ENCODE measurements around the gene PPA1. TPM values are rescaled to one million over a fixed set of nuclear protein-coding genes. Genes with fewer than 3 reads are reported as not detected.
A peak's percentile ranks its signal among the peaks of the same experiment; 100 is the strongest.

Gene PPA1
- total RNA-seq, 2 experiments from 2014 or later = 69.0 to 69.3 TPM

DNA sequence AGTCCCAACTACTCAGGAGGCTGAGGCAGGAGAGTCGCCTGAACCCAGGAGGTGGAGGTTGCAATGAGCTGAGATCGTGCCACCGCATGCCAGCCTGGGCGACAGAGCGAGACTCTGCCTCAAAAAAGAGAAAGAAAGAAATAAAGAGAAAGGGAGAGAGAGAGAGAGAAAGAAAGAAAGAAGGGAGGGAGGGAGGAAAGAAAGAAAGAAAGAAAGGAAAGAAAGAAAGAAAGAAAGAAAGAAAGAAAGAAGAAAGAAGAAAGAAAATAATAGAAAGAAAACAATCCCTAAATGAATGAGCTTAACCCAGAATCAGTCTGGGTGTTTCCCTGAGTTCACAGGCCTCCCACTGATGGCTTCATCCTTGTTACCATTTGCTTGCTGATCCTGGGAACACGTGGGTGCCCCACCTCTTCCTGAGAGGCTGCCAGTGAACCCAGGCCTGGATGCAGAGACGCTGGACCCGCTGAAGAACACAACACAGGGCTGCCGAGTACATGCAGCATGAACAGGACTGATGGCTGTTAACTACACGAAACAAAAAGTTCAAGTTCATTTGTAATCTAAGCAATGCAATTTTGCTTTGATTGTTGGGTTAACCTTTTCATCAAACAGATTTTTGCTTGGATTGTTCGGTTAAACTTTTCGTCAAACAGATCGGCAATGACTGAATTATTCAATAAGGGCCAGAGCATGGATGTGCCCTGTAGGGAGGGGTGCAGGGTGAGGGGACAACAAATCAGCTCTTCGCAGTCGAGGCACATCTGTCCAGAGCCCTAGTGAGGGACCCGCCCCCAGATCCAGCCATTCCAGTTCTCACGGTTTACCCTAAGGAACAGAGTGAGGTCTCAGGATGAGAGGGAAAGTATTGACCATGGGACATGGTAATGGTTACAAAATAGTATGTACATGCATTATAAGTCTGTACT lies 39.0 kb upstream of the PPA1 start:
- peak overlapping the region; percentile 5 for H3K4me3 ChIP-seq (ENCODE audit: low read length)
- Mint-ChIP-seq H3K9me3 (no peaks in the 10 kb centered on the region), H3K36me3 (ENCODE audit: low read depth) (no peaks in the 10 kb centered on the region), H3K27ac (no peak overlapping the region), H3K4me3 (no peak overlapping the region), H3K27me3 (no peaks in the 10 kb centered on the region), H3K4me1 (ENCODE audit: low read depth) (peaks cover 10% of the 10 kb centered on the region)
- no peaks in the 10 kb centered on the region for H3K27me3 ChIP-seq (ENCODE audit: control insufficient read depth in 1 of 2, insufficient read depth in 2 of 2, low read length in 2 of 2)
- no peak for DNase-seq
- H3K9me3 ChIP-seq (ENCODE audit: control insufficient read depth in 1 of 2, insufficient read depth in 1 of 2, low read length in 2 of 2) = peaks cover 0 to 3% of the 10 kb centered on the region in 2 experiments
- TF ChIP-seq, protein P1, sequence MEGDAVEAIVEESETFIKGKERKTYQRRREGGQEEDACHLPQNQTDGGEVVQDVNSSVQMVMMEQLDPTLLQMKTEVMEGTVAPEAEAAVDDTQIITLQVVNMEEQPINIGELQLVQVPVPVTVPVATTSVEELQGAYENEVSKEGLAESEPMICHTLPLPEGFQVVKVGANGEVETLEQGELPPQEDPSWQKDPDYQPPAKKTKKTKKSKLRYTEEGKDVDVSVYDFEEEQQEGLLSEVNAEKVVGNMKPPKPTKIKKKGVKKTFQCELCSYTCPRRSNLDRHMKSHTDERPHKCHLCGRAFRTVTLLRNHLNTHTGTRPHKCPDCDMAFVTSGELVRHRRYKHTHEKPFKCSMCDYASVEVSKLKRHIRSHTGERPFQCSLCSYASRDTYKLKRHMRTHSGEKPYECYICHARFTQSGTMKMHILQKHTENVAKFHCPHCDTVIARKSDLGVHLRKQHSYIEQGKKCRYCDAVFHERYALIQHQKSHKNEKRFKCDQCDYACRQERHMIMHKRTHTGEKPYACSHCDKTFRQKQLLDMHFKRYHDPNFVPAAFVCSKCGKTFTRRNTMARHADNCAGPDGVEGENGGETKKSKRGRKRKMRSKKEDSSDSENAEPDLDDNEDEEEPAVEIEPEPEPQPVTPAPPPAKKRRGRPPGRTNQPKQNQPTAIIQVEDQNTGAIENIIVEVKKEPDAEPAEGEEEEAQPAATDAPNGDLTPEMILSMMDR (IDR thresholded peaks at IDR 0.05) = no peak
- POLR2A ChIA-PET = interaction anchor here (1.6 kb wide), 1 partner anchor 50 kb away, joined by 4 read pairs; no protein-coding TSS in a partner anchor
- ATAC-seq (ENCODE audit: poor library complexity) = peak; percentile 22
- no peaks in the 10 kb centered on the region for H3K36me3 ChIP-seq (ENCODE audit: insufficient read depth, low read length)
- no peak overlapping the region for H3K27ac ChIP-seq (ENCODE audit: low read depth in 1 of 2, low read length in 2 of 2)
- peaks cover 8% of the 10 kb centered on the region for H3K4me1 ChIP-seq (ENCODE audit: insufficient read depth, low read length)
- CTCF ChIA-PET = interaction anchor here (0.6 to 1.4 kb wide), 12 partner anchors 8 to 1870 kb away, joined by 3 to 6 read pairs (median 4); partner anchors contain the start of gene PPA1
- intact Hi-C loops (cut with DNase I, micrococcal nuclease) = loop anchor here in 1 of 2 experiments (5.0 kb wide), 1 partner anchor 90 kb away; no protein-coding TSS in a partner anchor

DNA sequence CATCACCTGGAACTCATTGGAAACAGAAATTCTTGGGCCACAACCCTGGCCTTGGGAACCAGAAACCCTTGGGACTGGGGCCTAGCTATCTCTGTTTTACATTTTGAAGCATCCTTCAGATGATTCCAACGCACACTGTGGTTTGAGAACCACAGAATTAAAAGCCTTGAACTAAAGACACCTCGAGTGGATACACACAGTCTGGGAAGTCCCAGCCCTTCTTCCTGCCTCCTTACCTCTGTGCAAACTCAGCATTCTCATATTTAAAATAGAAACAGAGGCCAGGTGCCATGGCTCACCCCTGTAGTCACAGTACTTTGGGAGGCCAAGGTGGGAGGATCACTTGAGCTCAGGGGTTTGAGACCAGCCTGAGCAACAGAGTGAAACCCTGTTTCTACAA lies 37.7 kb upstream of the PPA1 start:
- peaks cover 0 to 3% of the 10 kb centered on the region in 2 experiments for H3K9me3 ChIP-seq (ENCODE audit: control insufficient read depth in 1 of 2, insufficient read depth in 1 of 2, low read length in 2 of 2)
- H3K4me3 ChIP-seq (ENCODE audit: low read length) = no peak overlapping the region
- CTCF ChIA-PET = no interaction called here
- H3K27ac ChIP-seq (ENCODE audit: low read depth in 1 of 2, low read length in 2 of 2) = no peak overlapping the region
- H3K36me3 Mint-ChIP-seq (ENCODE audit: low read depth) = no peaks in the 10 kb centered on the region
- intact Hi-C loops (cut with DNase I, micrococcal nuclease) = loop anchor here in 1 of 2 experiments (5.0 kb wide), 1 partner anchor 91 kb away; no protein-coding TSS in a partner anchor
- ATAC-seq (ENCODE audit: poor library complexity) (no peak), DNase-seq (no peak)
- no peaks in the 10 kb centered on the region for H3K27me3 Mint-ChIP-seq
- H3K9me3 Mint-ChIP-seq = no peaks in the 10 kb centered on the region
- TF ChIP-seq, protein P1 (IDR thresholded peaks at IDR 0.05) = no peak
- peaks cover 8% of the 10 kb centered on the region for H3K4me1 ChIP-seq (ENCODE audit: insufficient read depth, low read length)
- POLR2A ChIA-PET = interaction anchor here (1.0 kb wide), 1 partner anchor 331 kb away, joined by 3 read pairs; no protein-coding TSS in a partner anchor
- no peak overlapping the region for H3K4me3 Mint-ChIP-seq
- no peaks in the 10 kb centered on the region for H3K27me3 ChIP-seq (ENCODE audit: control insufficient read depth in 1 of 2, insufficient read depth in 2 of 2, low read length in 2 of 2)
- H3K4me1 Mint-ChIP-seq (ENCODE audit: low read depth) = peaks cover 10% of the 10 kb centered on the region
- no peaks in the 10 kb centered on the region for H3K36me3 ChIP-seq (ENCODE audit: insufficient read depth, low read length)
- no peak overlapping the region for H3K27ac Mint-ChIP-seq

DNA sequence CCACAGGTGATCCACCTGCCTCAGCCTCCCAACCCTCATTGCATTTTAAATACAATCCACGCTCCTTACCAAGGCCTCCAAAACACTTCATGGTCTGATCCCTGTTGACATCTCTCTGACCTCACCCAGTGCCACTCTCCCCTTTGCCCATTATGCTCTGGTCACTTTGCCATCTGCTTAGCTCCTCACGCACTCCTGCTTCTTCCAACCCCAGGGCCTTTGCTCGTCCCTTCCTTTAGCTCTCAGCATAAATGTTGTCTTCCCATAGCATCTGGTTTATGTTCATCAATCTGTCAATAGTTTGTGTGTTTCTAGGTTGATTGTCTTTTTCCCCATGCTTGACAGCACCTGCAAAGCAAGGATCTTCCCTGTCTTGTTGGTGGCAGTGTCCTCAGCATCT lies 36.5 kb upstream of the PPA1 start:
- no peak for DNase-seq
- Histone ChIP-seq H3K36me3 (ENCODE audit: insufficient read depth, low read length) (no peaks in the 10 kb centered on the region), H3K9me3 (ENCODE audit: control insufficient read depth in 1 of 2, insufficient read depth in 1 of 2, low read length in 2 of 2) (peaks cover 0 to 3% of the 10 kb centered on the region in 2 experiments), H3K4me3 (ENCODE audit: low read length) (no peak overlapping the region), H3K27me3 (ENCODE audit: control insufficient read depth in 1 of 2, insufficient read depth in 2 of 2, low read length in 2 of 2) (no peaks in the 10 kb centered on the region), H3K4me1 (ENCODE audit: insufficient read depth, low read length) (peaks cover 8% of the 10 kb centered on the region), H3K27ac (ENCODE audit: low read depth in 1 of 2, low read length in 2 of 2) (no peak overlapping the region)
- Mint-ChIP-seq H3K36me3 (ENCODE audit: low read depth) (no peaks in the 10 kb centered on the region), H3K27me3 (no peaks in the 10 kb centered on the region), H3K9me3 (no peaks in the 10 kb centered on the region), H3K27ac (no peak overlapping the region), H3K4me3 (no peak overlapping the region), H3K4me1 (ENCODE audit: low read depth) (peaks cover 10% of the 10 kb centered on the region)
- intact Hi-C loops (cut with DNase I, micrococcal nuclease) = loop anchor here (5.0 kb wide), 2 partner anchors 37 to 93 kb away; partner anchors contain the start of gene PPA1 (in 1 of the 2)
- TF ChIP-seq, protein P1 (IDR thresholded peaks at IDR 0.05) = no peak
- ChIA-PET CTCF (no interaction called here), POLR2A (no interaction called here)
- no peak for ATAC-seq (ENCODE audit: poor library complexity)
